Right renal cortex interstitium (tissue), 3 donors: ENCODE data around the gene PLXNA4. TPM values are rescaled to one million over a fixed set of nuclear protein-coding genes. Genes with fewer than 3 reads are reported as not detected.

Experiments used
- DNase-seq, 3 donors: peaks; one replicate each; pipeline ENCODE4 v3.0.0-alpha.2; 2013; ENCODE audit warnings: low read depth in 3 of 3, low spot score in 2 of 3
- polyA plus RNA-seq, 3 donors: library from polyadenylated mRNA; unstranded; fragments of 120-200 nt; gene quantifications; one replicate each; pipeline ENCODE4 v1.2.1, GENCODE V29; 2013; ENCODE audit not compliant: insufficient read length in 3 of 3

The PLXNA4 gene
- polyA plus RNA-seq, 3 donors: 11.8 to 14.5 (median 13.5) TPM

- no peak for DNase-seq
These were observed 286.2 kb downstream of the PLXNA4 start for GRCh38 chr7:132290021-132290420.

- no peak for DNase-seq
These were observed 289.4 kb downstream of the PLXNA4 start for GRCh38 chr7:132286836-132287235.

GRCh38 chr7:132280335-132280734 is 295.9 kb downstream of the PLXNA4 start:
- no peak for DNase-seq

GRCh38 chr7:132279718-132280117 is 296.6 kb downstream of the PLXNA4 start:
- no peak for DNase-seq

- peak in 1 of 3 donors; percentile 21 for DNase-seq
These were observed 299.1 kb downstream of the PLXNA4 start for GRCh38 chr7:132276976-132277725.

GRCh38 chr7:132276234-132276630 is 300.0 kb downstream of the PLXNA4 start:
- DNase-seq: no peak

GRCh38 chr7:132275416-132276233 is 300.6 kb downstream of the PLXNA4 start:
- no peak for DNase-seq

GRCh38 chr7:132272763-132273371 is 303.4 kb downstream of the PLXNA4 start:
- no peak for DNase-seq

GRCh38 chr7:132270517-132270916 is 305.8 kb downstream of the PLXNA4 start:
- peak in 2 of 3 donors; percentile 31 to 38 for DNase-seq

GRCh38 chr7:132269718-132270117 is 306.6 kb downstream of the PLXNA4 start:
- no peak for DNase-seq

GRCh38 chr7:132263151-132263550 is 313.1 kb downstream of the PLXNA4 start:
- no peak for DNase-seq

- DNase-seq: no peak
These were observed 314.2 kb downstream of the PLXNA4 start for GRCh38 chr7:132262160-132262470.

- DNase-seq: no peak
These were observed 314.7 kb downstream of the PLXNA4 start for GRCh38 chr7:132261327-132262159.

GRCh38 chr7:132258231-132258630 is 318.0 kb downstream of the PLXNA4 start:
- no peak for DNase-seq

GRCh38 chr7:132257253-132257652 is 319.0 kb downstream of the PLXNA4 start:
- DNase-seq: no peak

GRCh38 chr7:132256721-132257212 is 319.5 kb downstream of the PLXNA4 start:
- DNase-seq: no peak

GRCh38 chr7:132255898-132256297 is 320.4 kb downstream of the PLXNA4 start:
- DNase-seq: no peak

- DNase-seq: no peak
These were observed 321.0 kb downstream of the PLXNA4 start for GRCh38 chr7:132255115-132255797.

GRCh38 chr7:132254455-132254854 is 321.8 kb downstream of the PLXNA4 start:
- no peak for DNase-seq

- DNase-seq: no peak
These were observed 323.5 kb downstream of the PLXNA4 start for GRCh38 chr7:132252793-132253100.
